ENCODE results near the gene CANT1. TPM values are rescaled to one million over a fixed set of nuclear protein-coding genes. Genes with fewer than 3 reads are reported as not detected.

CANT1 gene
- total and polyA plus RNA-seq, 9 donors: 18.6 to 48.8 (median 33.8) TPM

- TF ChIP-seq CTCF (IDR thresholded peaks at IDR 0.05): no peak
- no peak for TF ChIP-seq EP300 (IDR thresholded peaks at IDR 0.05)
- TF ChIP-seq POLR2A (IDR thresholded peaks at IDR 0.05): no peak
- peaks cover 11% of the 10 kb centered on the region for H3K4me1 ChIP-seq (ENCODE audit: insufficient read depth)
- WGBS, 3 donors: 56 to 70% (median 66%) methylated on average over 2 of the region's 2 CpGs
- no peak overlapping the region for H3K4me3 ChIP-seq
- H3K36me3 ChIP-seq: no peaks in the 10 kb centered on the region
- peak overlapping the region in 1 of 2 donors; percentile 28 for H3K27ac ChIP-seq
- intact Hi-C loops (cut with DNase I): loop anchor here in 2 of 4 donors (2.0 to 10.0 kb wide), 2 partner anchors 22 to 374 kb away; no protein-coding TSS in a partner anchor
- no peaks in the 10 kb centered on the region for H3K27me3 ChIP-seq
- no peaks in the 10 kb centered on the region for H3K9me3 ChIP-seq
- DNase-seq: peak in 2 of 5 donors; percentile 6 to 9
These were observed 11.2 kb upstream of the CANT1 start for GRCh38 chr17:79020631-79021301.

DNA sequence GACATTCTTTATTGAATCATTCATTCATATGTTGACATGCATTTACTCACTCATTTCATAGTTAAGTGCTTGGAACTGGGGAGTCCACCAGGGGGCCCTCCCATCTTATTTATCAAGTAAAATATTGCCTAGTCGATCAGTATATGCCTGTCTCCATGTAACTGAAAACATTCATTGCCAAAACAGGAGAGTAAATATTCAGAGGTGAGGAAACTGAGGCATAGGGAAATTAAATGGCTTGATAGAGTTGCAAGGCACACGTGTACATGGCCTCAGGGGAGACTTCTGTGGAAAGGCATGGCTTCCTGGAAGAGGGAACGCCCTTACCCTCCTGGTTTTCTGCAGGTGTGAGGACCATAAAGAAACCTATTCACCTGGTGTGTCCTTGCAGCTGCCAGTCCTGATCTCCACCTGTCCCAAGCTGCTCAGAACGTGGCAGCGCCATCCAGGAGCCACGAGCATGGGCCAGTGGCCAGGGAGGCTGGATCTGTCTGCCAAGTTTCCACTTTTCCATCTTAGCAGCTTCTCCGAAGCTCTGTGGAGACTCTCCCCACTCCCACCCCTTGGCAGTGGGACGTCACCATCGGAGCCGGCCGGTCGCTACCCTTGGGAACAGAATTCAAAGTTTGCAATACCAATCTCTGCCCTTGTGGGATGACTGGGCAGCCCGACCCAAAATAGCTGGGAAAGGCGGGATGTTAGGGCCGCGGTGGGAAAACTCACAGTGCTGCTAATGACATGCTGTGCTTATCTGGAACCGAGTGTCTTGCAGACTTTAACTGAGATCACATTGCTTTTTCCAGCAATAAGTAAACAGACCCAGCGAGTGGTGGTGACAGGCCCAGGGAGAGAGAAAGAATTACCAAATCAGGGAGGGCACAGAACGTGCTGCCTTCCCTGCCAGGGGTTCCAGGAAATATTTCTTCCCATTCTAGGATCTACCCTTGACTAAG is 10.3 kb upstream of the CANT1 start:
- H3K4me3 ChIP-seq: no peak overlapping the region
- H3K4me1 ChIP-seq (ENCODE audit: insufficient read depth): peaks cover 7% of the 10 kb centered on the region
- DNase-seq: peak; percentile 62 to 80 (median 72)
- no peaks in the 10 kb centered on the region for H3K9me3 ChIP-seq
- H3K27ac ChIP-seq: peak overlapping the region in 1 of 2 donors; percentile 28
- H3K36me3 ChIP-seq: no peaks in the 10 kb centered on the region
- 11 to 15% (median 15%) methylated on average over 19 of the region's 19 CpGs for WGBS, 3 donors
- peak; percentile 68 for TF ChIP-seq EP300 (IDR thresholded peaks at IDR 0.05)
- peak; percentile 18 to 82 (median 80) for TF ChIP-seq CTCF (IDR thresholded peaks at IDR 0.05)
- TF ChIP-seq POLR2A (IDR thresholded peaks at IDR 0.05): no peak
- no peaks in the 10 kb centered on the region for H3K27me3 ChIP-seq
- intact Hi-C loops (cut with DNase I): loop anchor here (2.0 to 10.0 kb wide), 3 partner anchors 23 to 375 kb away; no protein-coding TSS in a partner anchor

DNA sequence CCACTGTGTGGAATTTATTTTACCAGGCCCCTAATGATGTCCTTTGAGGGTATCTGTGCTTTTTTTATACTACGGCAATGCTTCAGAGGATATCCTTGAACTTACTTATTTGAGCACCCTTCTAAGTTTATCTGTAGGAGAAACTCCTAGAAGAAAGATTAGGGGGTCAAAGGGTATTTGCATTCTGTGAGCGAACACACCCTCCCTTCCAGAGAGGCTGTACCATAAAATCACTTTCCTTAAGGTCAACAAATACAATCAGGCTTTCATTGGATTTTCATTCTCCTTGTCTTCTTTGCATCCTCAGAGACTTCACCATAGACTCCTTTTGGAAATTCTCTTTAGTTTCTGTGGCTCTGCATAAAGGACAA is 9.7 kb upstream of the CANT1 start:
- no peak for DNase-seq
- Histone ChIP-seq H3K9me3 (no peaks in the 10 kb centered on the region), H3K4me1 (ENCODE audit: insufficient read depth) (peaks cover 7% of the 10 kb centered on the region), H3K27me3 (no peaks in the 10 kb centered on the region), H3K27ac (no peak overlapping the region), H3K36me3 (no peaks in the 10 kb centered on the region), H3K4me3 (no peak overlapping the region)
- intact Hi-C loops (cut with DNase I): loop anchor here in 2 of 4 donors (2.0 to 10.0 kb wide), 2 partner anchors 374 to 376 kb away; no protein-coding TSS in a partner anchor
- WGBS, 3 donors: 60 to 75% (median 63%) methylated on average over 2 of the region's 2 CpGs
- TF ChIP-seq POLR2A (IDR thresholded peaks at IDR 0.05): no peak
- TF ChIP-seq CTCF (IDR thresholded peaks at IDR 0.05): no peak
- no peak for TF ChIP-seq EP300 (IDR thresholded peaks at IDR 0.05)

DNA sequence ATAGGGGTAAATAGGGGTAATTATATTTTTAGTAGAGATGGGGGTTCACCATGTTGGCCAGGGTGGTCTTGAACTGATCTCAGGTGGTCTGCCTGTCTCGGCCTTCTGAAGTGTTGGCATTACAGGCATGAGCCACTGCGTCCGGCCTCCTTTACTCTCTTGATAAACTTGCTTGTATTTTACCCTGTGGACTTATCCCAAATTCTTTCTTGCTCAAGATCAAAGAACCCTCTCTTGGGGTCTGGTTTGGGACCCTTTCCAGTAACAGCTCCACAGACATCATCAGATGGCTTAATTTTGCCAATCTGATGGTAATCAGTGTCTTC is 8.8 kb upstream of the CANT1 start:
- H3K4me1 ChIP-seq (ENCODE audit: insufficient read depth): peaks cover 4% of the 10 kb centered on the region
- TF ChIP-seq EP300 (IDR thresholded peaks at IDR 0.05) (no peak), POLR2A (IDR thresholded peaks at IDR 0.05) (no peak), CTCF (IDR thresholded peaks at IDR 0.05) (no peak)

More for the DNA sequence above, 8.8 kb upstream of the CANT1 start:
- Histone ChIP-seq H3K27ac (no peak overlapping the region), H3K36me3 (no peaks in the 10 kb centered on the region), H3K27me3 (no peaks in the 10 kb centered on the region), H3K4me3 (no peak overlapping the region), H3K9me3 (no peaks in the 10 kb centered on the region)
- intact Hi-C loops (cut with DNase I): loop anchor here in 2 of 4 donors (2.0 to 10.0 kb wide), 2 partner anchors 374 to 376 kb away; no protein-coding TSS in a partner anchor
- 91 to 92% (median 91%) methylated on average over 3 of the region's 3 CpGs for WGBS, 3 donors
- peak in 1 of 5 donors; percentile 7 for DNase-seq

Measured in ovary (tissue), 9 donors.